HepG2 (cell line): ENCODE measurements around the gene GALNTL6. TPM values are rescaled to one million over a fixed set of nuclear protein-coding genes. Genes with fewer than 3 reads are reported as not detected.

Experiments
- ATAC-seq: fragments of 200-7000 bp; cut with Tn5 transposase; 3 replicates; pipeline ENCODE4 v1.9.1; 2020; ENCODE audit warnings: mild to moderate bottlenecking, moderate library complexity
- BruUV-seq: library from RNA; stranded (reverse); fragments of 400-500 nt; replicated peaks from 2 replicates; lab custom pipeline; 2021; lab: Mats Ljungman, UMichigan
- CTCF ChIA-PET: fragments of 300-600 bp; formaldehyde crosslinking; extraction: SDS; loops from one replicate; lab custom pipeline; 2021; ENCODE audit warnings: low total read pairs, inconsistent platforms, low intra/inter-chr PET ratio; lab: Yijun Ruan, JAX
- POLR2A ChIA-PET: fragments of 350-600 bp; sonication (Branson Sonifier 250); formaldehyde crosslinking; loops from one replicate; lab custom pipeline; 2020; ENCODE audit warnings: antibody characterized with exemption, inconsistent platforms; lab: Yijun Ruan, JAX
- DNase-seq: peaks from one replicate; pipeline ENCODE4 v3.0.0-alpha.2; 2015; ENCODE audit warnings: low spot score
- FAIRE-seq: peaks from 3 replicates; lab custom pipeline; 2011; peaks lifted over from hg19 to GRCh38; lab: Jason Lieb, UNC
- H2AFZ ChIP-seq: one replicate; pipeline ENCODE4 v1.6.1; 2011; ENCODE audit warnings: low read length, inconsistent platforms
- H3K27ac ChIP-seq: fragments of 300-600 bp; 3 replicates; pipeline ENCODE4 v1.8.0; 2011; ENCODE audit warnings: mixed run types, mild to moderate bottlenecking, mixed read lengths, low read length, inconsistent platforms; ENCODE audit not compliant: insufficient read depth; ENCODE audit errors: extremely low read length
- H3K27me3 ChIP-seq, 2 experiments: fragments of 200-600 bp in 1 of 2; 2 replicates in 1 of 2; 3 replicates in 1 of 2; pipeline versions ENCODE4 v1.6.0 to v1.8.0; 2011; ENCODE audit warnings: low read length in 2 of 2, mild to moderate bottlenecking in 2 of 2, moderate library complexity in 2 of 2, inconsistent platforms in 1 of 2; ENCODE audit not compliant: insufficient read depth in 2 of 2, control insufficient read depth in 1 of 2
- H3K36me3 ChIP-seq, 2 experiments: fragments of 200-600 bp in 1 of 2; replicated peaks in 1 of 2; 2 replicates in 1 of 2; 3 replicates in 1 of 2; pipeline versions ENCODE4 v1.5.1 to v1.8.0; 2011; ENCODE audit warnings: low read length in 2 of 2, inconsistent platforms in 1 of 2; ENCODE audit not compliant: insufficient read depth in 2 of 2, control insufficient read depth in 1 of 2
- H3K4me1 ChIP-seq: 2 replicates; pipeline ENCODE4 v1.5.1; 2012; ENCODE audit warnings: low read length, inconsistent platforms; ENCODE audit not compliant: insufficient read depth
- H3K4me2 ChIP-seq: 2 replicates; pipeline ENCODE4 v1.6.0; 2011; ENCODE audit warnings: low read depth, low read length, inconsistent platforms
- H3K4me3 ChIP-seq, 3 experiments: fragments of 200-600 bp in 1 of 3; sonication (generic), shearing (Covaris generic) in 1 of 3; replicated peaks in 1 of 3; 2 replicates each; pipeline ENCODE4 v1.5.1; 2011 to 2016; ENCODE audit warnings: low read length in 3 of 3, inconsistent platforms in 2 of 3, low read depth in 2 of 3, mild to moderate bottlenecking in 2 of 3, control low read depth in 1 of 3, mixed read lengths in 1 of 3; ENCODE audit not compliant: insufficient read depth in 1 of 3
- H3K79me2 ChIP-seq: one replicate; pipeline ENCODE4 v1.6.1; 2011; ENCODE audit warnings: low read length, inconsistent platforms; ENCODE audit not compliant: insufficient read depth
- H3K9ac ChIP-seq: 2 replicates; pipeline ENCODE4 v1.6.0; 2011; ENCODE audit warnings: mild to moderate bottlenecking, low read depth, low read length, inconsistent platforms; ENCODE audit not compliant: insufficient read depth
- H3K9me3 ChIP-seq: 2 replicates; pipeline ENCODE4 v1.5.1; 2012; ENCODE audit warnings: mild to moderate bottlenecking, low read length
- H4K20me1 ChIP-seq: 2 replicates; pipeline ENCODE4 v1.6.0; 2011; ENCODE audit warnings: inconsistent platforms, mild to moderate bottlenecking, low read length, moderate library complexity; ENCODE audit not compliant: insufficient read depth
- CBX1 ChIP-seq: IDR thresholded peaks from one replicate; pipeline ENCODE4 v1.6.1; 2016; ENCODE audit warnings: antibody characterized with exemption, low read depth
- ESRRA ChIP-seq: sonication (generic); formaldehyde crosslinking; IDR thresholded peaks from 2 replicates; pipeline ENCODE4 v1.5.1; 2020; ENCODE audit warnings: mild to moderate bottlenecking, low read depth, missing genetic modification reagents
- NFE2 ChIP-seq: sonication (generic); formaldehyde crosslinking; IDR thresholded peaks from 2 replicates; pipeline ENCODE4 v1.4.0; 2020; ENCODE audit warnings: missing genetic modification reagents
- NFRKB ChIP-seq: fragments of 450-650 bp; IDR thresholded peaks from 2 replicates; pipeline ENCODE4 v1.6.1; 2017
- ZBTB21 ChIP-seq: sonication (generic); formaldehyde crosslinking; IDR thresholded peaks from 2 replicates; pipeline ENCODE4 v1.4.0; 2020; ENCODE audit warnings: missing genetic modification reagents
- ZNF331 ChIP-seq: sonication (generic); formaldehyde crosslinking; IDR thresholded peaks from 2 replicates; pipeline ENCODE4 v1.4.0; 2020; ENCODE audit warnings: missing genetic modification reagents
- WGBS: methylation state at CpG from one replicate; pipeline ENCODE4 v1.1.6; 2017; ENCODE audit warnings: low lambda C conversion rate; 5-methylcytosine and 5-hydroxymethylcytosine counted together
- in situ Hi-C: cut with HindIII; loops from 2 replicates; pipeline ENCODE4 v1.10.0; 2017; ENCODE audit warnings: low pct_unique_long_range_greater_than_20kb; ENCODE audit not compliant: extremely low pct_ligation_motif_present
- intact Hi-C: fragments of 100-400 bp; cut with micrococcal nuclease; formaldehyde crosslinking; loops from one replicate; pipeline ENCODE4 v1.10.0; 2022; ENCODE audit not compliant: unreplicated experiment
- polyA plus RNA-seq, 8 experiments: library from polyadenylated mRNA; depleted of rRNA in 3 of 8; stranded (reverse) in 7 of 8; unstranded in 1 of 8; fragments of >200 nt; fragmentation: Illumina TruSeq in 4 of 8; extraction: Trizol in 4 of 8; gene quantifications; 2 replicates each; pipeline versions ENCODE4 v1.2.1 to v1.2.3, GENCODE V29; 2011 to 2016; ENCODE audit warnings: low read depth in 4 of 8, missing spikeins in 1 of 8, mixed read lengths in 1 of 8; ENCODE audit not compliant: insufficient read depth in 1 of 8
- total RNA-seq, 5 experiments: library from RNA; depleted of rRNA; stranded (reverse); fragments of >200 nt; fragmentation: Illumina TruSeq; extraction: Trizol; gene quantifications; 2 replicates each; pipeline ENCODE4 v1.2.3, GENCODE V29; 2016; ENCODE audit warnings: low read depth in 1 of 5

GALNTL6 gene
- total and polyA plus RNA-seq, 2 of the 13 experiments (the other 11 are each of a cell fraction or from before 2014, with no cell fraction given) = not detected

- FAIRE-seq (no peak), ATAC-seq (no peak), DNase-seq (no peak)
- H3K9ac ChIP-seq = no peak overlapping the region
- intact Hi-C loops (no loop called here), in situ Hi-C loops (no loop called here)
- ChIA-PET POLR2A (no interaction called here), CTCF (no interaction called here)
- H3K36me3 ChIP-seq = no peaks in the 10 kb centered on the region
- no peaks in the 10 kb centered on the region for H4K20me1 ChIP-seq
- H3K79me2 ChIP-seq = no peaks in the 10 kb centered on the region
- H3K4me3 ChIP-seq = no peak overlapping the region
- TF ChIP-seq ZBTB21 (no peak), NFRKB (no peak), ZNF331 (CRISPR knock-in tag) (no peak), NFE2 (CRISPR knock-in tag) (no peak), CBX1 (no peak)
- 0% methylated on average over 5 of the region's 5 CpGs for WGBS
- no peak overlapping the region for H3K4me2 ChIP-seq
- BruUV-seq = no TSS peak
- no peak overlapping the region for H2AFZ ChIP-seq
- no peaks in the 10 kb centered on the region for H3K27me3 ChIP-seq
- H3K9me3 ChIP-seq = no peaks in the 10 kb centered on the region
- no peak overlapping the region for H3K27ac ChIP-seq
- H3K4me1 ChIP-seq = no peaks in the 10 kb centered on the region
Observed at GRCh38 chr4:171983935-171984805, 171.0 kb downstream of the GALNTL6 start.

GRCh38 chr4:171985129-171985528 is 171.9 kb downstream of the GALNTL6 start:
- FAIRE-seq (no peak), DNase-seq (no peak), ATAC-seq (no peak)
- CTCF ChIA-PET = no interaction called here
- no peaks in the 10 kb centered on the region for H3K36me3 ChIP-seq
- H3K4me1 ChIP-seq = no peaks in the 10 kb centered on the region
- H3K9ac ChIP-seq = no peak overlapping the region
- intact Hi-C loops = no loop called here
- POLR2A ChIA-PET = no interaction called here
- H4K20me1 ChIP-seq = no peaks in the 10 kb centered on the region
- H3K4me3 ChIP-seq = no peak overlapping the region
- no peaks in the 10 kb centered on the region for H3K79me2 ChIP-seq
- no peak overlapping the region for H2AFZ ChIP-seq
- H3K27ac ChIP-seq = no peak overlapping the region
- H3K4me2 ChIP-seq = no peak overlapping the region
- 0% methylated on average over 2 of the region's 2 CpGs for WGBS
- TF ChIP-seq ESRRA (CRISPR knock-in tag) = no peak
- TF ChIP-seq, all 625 proteins: peak for 0
- no TSS peak for BruUV-seq
- Histone ChIP-seq H3K27me3 (no peaks in the 10 kb centered on the region), H3K9me3 (no peaks in the 10 kb centered on the region)
- in situ Hi-C loops = no loop called here
